Thoracic aorta (tissue), 2 donors: ENCODE results near the gene CAB39. TPM values are rescaled to one million over a fixed set of nuclear protein-coding genes. Genes with fewer than 3 reads are reported as not detected.

Experiments
- ATAC-seq: fragments of 150-250 bp; one replicate; pipeline ENCODE4 v1.8.0; 2017; ENCODE audit warnings: low read depth; ENCODE audit not compliant: insufficient number of reproducible peaks, low FRiP score
- DNase-seq: peaks from one replicate; pipeline ENCODE4 v3.0.0-alpha.2; 2020; ENCODE audit warnings: low spot score
- H3K27ac ChIP-seq, 2 donors: fragments of 200-600 bp; sonication (generic); 1 replicate in 1 of 2; 2 replicates in 1 of 2; pipeline ENCODE4 v1.5.1; 2016; ENCODE audit warnings: mild to moderate bottlenecking in 2 of 2, moderate library complexity in 2 of 2
- H3K27me3 ChIP-seq: fragments of 200-600 bp; sonication (generic); replicated peaks from 2 replicates; pipeline ENCODE4 v1.6.0; 2016; ENCODE audit warnings: mild to moderate bottlenecking; ENCODE audit not compliant: insufficient read depth
- H3K36me3 ChIP-seq: fragments of 200-600 bp; sonication (generic); one replicate; pipeline ENCODE4 v1.5.1; 2016
- H3K4me1 ChIP-seq, 2 donors: fragments of 200-600 bp; sonication (generic); 1 replicate in 1 of 2; 2 replicates in 1 of 2; pipeline versions ENCODE4 v1.5.1 to v1.6.0; 2016; ENCODE audit warnings: low read depth in 2 of 2, mild to moderate bottlenecking in 1 of 2; ENCODE audit not compliant: control insufficient read depth in 1 of 2
- H3K4me3 ChIP-seq: fragments of 200-600 bp; sonication (generic); 2 replicates; pipeline ENCODE4 v1.5.1; 2016; ENCODE audit warnings: mild to moderate bottlenecking
- H3K9me3 ChIP-seq: fragments of 200-600 bp; sonication (generic); 2 replicates; pipeline ENCODE4 v1.5.1; 2016
- total RNA-seq, 2 donors: library from RNA; depleted of rRNA; stranded (reverse); fragments of >200 nt; gene quantifications; one replicate each; pipeline versions ENCODE4 v1.1.0 to v1.2.3, GENCODE V29; 2016
- TF ChIP-seq, protein P1 (sequence below): fragments of 200-600 bp; sonication (generic); IDR thresholded peaks from one replicate; pipeline ENCODE4 v1.5.1; 2019; ENCODE audit warnings: antibody characterized with exemption

Gene CAB39
- total RNA-seq, 2 donors from 2014 or later, result 83.1 to 103 TPM

GRCh38 chr2:230865307-230865765 is 152.7 kb downstream of the CAB39 start:
- Histone ChIP-seq H3K27me3 (no peaks in the 10 kb centered on the region), H3K36me3 (no peaks in the 10 kb centered on the region), H3K4me3 (peak overlapping the region; percentile 79), H3K4me1 (peaks cover 13 to 47% of the 10 kb centered on the region in 2 donors), H3K27ac (peak overlapping the region in 1 of 2 donors; percentile 19), H3K9me3 (no peaks in the 10 kb centered on the region)
- TF ChIP-seq, protein P1, sequence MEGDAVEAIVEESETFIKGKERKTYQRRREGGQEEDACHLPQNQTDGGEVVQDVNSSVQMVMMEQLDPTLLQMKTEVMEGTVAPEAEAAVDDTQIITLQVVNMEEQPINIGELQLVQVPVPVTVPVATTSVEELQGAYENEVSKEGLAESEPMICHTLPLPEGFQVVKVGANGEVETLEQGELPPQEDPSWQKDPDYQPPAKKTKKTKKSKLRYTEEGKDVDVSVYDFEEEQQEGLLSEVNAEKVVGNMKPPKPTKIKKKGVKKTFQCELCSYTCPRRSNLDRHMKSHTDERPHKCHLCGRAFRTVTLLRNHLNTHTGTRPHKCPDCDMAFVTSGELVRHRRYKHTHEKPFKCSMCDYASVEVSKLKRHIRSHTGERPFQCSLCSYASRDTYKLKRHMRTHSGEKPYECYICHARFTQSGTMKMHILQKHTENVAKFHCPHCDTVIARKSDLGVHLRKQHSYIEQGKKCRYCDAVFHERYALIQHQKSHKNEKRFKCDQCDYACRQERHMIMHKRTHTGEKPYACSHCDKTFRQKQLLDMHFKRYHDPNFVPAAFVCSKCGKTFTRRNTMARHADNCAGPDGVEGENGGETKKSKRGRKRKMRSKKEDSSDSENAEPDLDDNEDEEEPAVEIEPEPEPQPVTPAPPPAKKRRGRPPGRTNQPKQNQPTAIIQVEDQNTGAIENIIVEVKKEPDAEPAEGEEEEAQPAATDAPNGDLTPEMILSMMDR, result no peak
- DNase-seq, result no peak
- ATAC-seq, result no peak

DNA sequence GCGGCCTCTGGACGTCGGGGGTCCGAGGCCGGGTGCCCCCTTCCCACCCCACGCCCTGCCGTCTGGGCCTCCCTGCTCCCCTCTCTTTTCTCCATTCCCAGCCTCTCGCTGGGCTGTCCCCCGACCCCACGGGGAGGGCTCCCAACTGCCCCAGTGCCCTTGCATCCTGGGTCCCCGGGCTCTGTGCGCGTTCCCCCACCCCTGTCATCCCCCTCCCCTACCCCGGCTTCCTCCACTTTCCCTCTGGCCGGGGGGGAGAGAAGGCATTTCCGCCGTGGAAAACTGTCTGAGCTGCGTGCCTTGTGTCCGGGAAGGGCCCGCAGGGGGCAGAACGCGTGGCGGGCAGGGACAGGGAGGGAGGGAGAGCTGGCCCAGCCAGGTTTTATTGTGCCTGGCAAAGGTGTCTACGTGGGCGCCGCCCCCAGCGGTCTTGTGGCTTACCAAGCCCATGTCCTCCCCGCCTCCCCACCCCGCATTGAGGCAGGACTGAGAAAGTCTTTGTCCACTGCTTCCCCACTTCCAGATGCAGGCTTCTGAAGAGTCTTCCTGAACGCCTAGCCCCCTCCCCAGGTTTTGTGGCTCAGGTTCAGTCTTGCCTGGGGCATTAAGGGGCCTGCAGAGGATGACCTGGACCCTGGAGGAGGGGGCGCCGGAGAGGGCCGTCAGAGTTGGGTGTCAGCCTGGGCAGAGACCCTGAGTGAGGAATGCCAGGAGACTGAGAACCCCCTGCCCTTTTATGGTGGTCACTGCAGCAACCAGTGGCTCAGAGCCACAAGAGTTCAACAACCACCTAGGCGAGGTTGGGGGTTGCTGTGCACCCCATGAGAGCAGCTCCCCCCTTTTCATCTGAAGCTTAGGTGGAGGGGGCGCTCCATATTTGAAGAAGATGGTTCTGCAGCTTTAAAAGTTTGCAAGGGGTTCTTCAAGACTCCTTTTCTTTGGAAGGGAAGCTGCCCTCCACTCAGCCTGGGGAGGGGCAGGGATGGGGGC is 153.4 kb downstream of the CAB39 start:
- TF ChIP-seq, protein P1, result no peak
- ATAC-seq, result no peak

DNA sequence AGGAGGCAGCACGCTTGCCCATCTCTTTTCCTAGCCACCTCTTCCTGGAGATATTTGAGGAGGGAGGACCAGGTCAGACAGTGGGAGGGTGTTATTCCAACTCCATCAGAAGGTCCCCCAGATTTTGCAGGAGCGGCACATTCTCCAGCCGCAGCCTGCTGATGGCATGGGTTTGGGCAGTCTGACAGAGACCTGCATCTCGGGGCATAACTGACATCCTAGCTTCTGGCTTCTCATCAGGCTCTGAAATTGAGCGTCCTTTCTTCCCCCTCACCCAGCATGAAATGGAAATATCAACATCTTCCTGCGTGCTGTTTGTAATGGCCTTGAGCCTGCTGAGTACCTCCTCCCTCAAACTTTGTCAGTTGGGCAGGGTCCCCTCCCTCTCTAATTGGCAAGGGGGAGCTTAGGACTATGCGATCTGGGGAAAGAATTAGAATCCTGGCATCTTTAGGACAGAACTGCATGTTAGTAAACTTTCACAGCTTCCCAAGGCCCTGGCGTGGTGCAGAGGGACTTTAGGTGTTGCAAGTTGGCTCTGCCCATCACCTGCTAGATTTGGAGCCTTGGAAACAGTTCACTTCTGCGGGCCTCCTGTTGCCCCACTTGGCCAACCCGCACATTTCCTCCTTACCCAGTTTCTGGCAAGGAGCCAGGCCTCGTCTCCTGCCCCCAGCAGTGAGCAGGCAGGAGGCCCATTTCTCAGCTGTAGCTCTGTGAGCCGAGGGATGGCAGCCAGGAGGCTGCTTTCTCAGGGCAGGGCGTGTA is 154.3 kb downstream of the CAB39 start:
- Histone ChIP-seq H3K27ac (peak overlapping the region; percentile 13 to 63), H3K27me3 (no peaks in the 10 kb centered on the region), H3K4me1 (peaks cover 20 to 63% of the 10 kb centered on the region in 2 donors), H3K36me3 (no peaks in the 10 kb centered on the region), H3K4me3 (peak overlapping the region; percentile 79), H3K9me3 (no peaks in the 10 kb centered on the region)
- no peak for ATAC-seq
- TF ChIP-seq, protein P1, result no peak
- DNase-seq, result no peak

More for the DNA sequence above, 153.4 kb downstream of the CAB39 start:
- Histone ChIP-seq H3K27me3 (no peaks in the 10 kb centered on the region), H3K4me3 (peak overlapping the region; percentile 79), H3K4me1 (peaks cover 20 to 54% of the 10 kb centered on the region in 2 donors), H3K27ac (peak overlapping the region in 1 of 2 donors; percentile 63), H3K36me3 (no peaks in the 10 kb centered on the region), H3K9me3 (no peaks in the 10 kb centered on the region)
- no peak for DNase-seq

DNA sequence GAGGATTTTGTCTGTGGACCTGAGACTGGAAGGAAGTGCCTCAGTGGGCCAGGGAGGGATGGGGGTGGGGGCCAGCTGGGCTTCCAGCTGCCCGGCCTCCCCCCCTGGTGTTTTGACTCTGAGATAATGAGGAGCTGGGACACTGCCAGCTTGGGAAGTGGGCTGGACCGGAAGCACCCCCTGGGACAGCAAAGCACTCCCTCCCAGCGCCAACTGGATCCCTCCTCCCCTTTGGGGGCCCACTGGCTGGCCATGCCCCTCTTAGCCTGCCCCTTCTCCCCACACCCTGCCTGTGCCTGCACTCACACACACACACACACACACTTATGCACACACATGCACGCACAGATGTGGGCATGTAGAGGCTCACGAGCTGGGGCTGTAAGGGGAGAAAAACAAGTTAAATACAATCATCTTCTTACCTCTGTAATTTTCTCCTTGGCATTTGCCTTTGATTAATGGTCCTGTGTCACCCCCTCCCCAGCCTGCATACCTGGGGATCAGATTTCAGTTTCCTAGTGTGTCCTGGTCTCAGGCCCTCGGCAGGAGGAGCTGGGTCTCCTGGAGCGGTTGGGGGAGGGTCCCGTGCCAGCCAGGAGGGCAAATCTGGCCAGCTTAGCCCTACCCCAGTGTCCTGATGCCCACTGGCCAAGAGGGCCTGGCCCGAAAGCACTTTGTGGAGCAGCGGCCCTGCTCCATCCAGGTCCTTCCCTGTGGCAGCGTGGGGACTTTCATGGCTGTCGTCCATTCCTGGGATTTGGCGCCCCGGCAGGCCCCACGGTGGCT is 155.7 kb downstream of the CAB39 start:
- Histone ChIP-seq H3K27me3 (no peaks in the 10 kb centered on the region), H3K9me3 (no peaks in the 10 kb centered on the region), H3K36me3 (no peaks in the 10 kb centered on the region), H3K4me1 (peaks cover 20 to 72% of the 10 kb centered on the region in 2 donors), H3K4me3 (no peak overlapping the region), H3K27ac (peak overlapping the region in 1 of 2 donors; percentile 63)
- TF ChIP-seq, protein P1, result no peak
- ATAC-seq (no peak), DNase-seq (no peak)
